ENCODE measurements around the gene PKP1.

Gene PKP1

DNA sequence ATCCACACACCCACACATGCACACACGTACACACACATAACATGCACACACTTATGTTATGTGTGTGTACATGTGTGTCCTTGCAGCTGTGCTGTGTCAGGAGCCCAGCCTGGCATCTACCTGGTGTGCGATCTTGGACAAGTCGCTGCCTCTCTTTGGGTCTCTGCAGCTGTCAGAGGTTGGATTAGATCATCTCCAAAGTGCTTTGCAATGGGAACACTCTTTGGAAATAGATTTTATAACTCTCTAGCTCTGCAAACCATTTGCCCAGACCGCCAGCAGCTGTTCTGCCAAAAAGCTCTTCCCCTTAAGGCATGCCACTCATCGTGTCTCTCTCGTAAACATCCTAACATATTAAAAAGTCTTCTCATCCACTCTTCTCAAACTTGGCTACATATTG lies 4.7 kb downstream of the PKP1 start:
- Histone ChIP-seq H3K4me2 (ENCODE audit: low read depth, low read length, poor library complexity, severe bottlenecking) (no peak overlapping the region), H3K9ac (ENCODE audit: low read length) (no peak overlapping the region), H3K27me3 (ENCODE audit: low read length) (no peaks in the 10 kb centered on the region), H3F3A (ENCODE audit: insufficient read depth) (no peaks in the 10 kb centered on the region), H3K4me3 (ENCODE audit: insufficient read depth, low read length, poor library complexity, severe bottlenecking) (no peak overlapping the region), H3K27ac (ENCODE audit: low read depth, low read length) (no peak overlapping the region), H3K9me3 (ENCODE audit: insufficient read depth, low read length) (no peaks in the 10 kb centered on the region), H2AFZ (ENCODE audit: low read depth, low read length, severe bottlenecking) (no peak overlapping the region), H3K79me2 (ENCODE audit: insufficient read depth, low read length) (no peaks in the 10 kb centered on the region), H3K9me2 (replicated peaks; ENCODE audit: insufficient read depth, low read length) (no peaks in the 10 kb centered on the region), H3K36me3 (ENCODE audit: low read length) (no peaks in the 10 kb centered on the region), H4K20me1 (ENCODE audit: low read depth, low read length) (no peaks in the 10 kb centered on the region)
- no peak for TF ChIP-seq EZH2phosphoT487 (conservative IDR thresholded peaks at IDR 0.05; ENCODE audit: low read length)
- TF ChIP-seq, protein P1, sequence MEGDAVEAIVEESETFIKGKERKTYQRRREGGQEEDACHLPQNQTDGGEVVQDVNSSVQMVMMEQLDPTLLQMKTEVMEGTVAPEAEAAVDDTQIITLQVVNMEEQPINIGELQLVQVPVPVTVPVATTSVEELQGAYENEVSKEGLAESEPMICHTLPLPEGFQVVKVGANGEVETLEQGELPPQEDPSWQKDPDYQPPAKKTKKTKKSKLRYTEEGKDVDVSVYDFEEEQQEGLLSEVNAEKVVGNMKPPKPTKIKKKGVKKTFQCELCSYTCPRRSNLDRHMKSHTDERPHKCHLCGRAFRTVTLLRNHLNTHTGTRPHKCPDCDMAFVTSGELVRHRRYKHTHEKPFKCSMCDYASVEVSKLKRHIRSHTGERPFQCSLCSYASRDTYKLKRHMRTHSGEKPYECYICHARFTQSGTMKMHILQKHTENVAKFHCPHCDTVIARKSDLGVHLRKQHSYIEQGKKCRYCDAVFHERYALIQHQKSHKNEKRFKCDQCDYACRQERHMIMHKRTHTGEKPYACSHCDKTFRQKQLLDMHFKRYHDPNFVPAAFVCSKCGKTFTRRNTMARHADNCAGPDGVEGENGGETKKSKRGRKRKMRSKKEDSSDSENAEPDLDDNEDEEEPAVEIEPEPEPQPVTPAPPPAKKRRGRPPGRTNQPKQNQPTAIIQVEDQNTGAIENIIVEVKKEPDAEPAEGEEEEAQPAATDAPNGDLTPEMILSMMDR (IDR thresholded peaks at IDR 0.05; ENCODE audit: insufficient read depth, low read length, poor library complexity, severe bottlenecking): no peak

DNA sequence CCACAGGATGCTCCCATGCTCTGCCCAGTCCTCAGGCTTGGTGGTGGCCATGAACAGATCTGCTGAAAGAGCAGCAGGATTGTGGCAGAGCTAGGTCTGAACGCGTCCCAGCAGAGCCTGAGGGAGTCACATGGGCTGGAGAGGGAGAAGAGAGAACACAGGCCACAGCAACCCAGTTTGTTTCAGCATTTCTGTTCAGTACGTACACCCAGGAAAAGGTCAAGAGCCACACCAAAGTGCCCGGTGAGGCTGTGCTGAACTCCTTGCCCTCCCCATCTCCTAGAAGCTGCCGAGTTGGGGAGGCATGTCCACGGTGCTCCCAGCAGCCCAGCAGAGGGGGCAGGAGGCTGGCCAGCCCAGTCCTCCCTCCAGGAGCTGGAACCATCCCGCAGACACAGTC lies 5.5 kb downstream of the PKP1 start:
- no peaks in the 10 kb centered on the region for H3F3A ChIP-seq (ENCODE audit: insufficient read depth)
- no peak overlapping the region for H2AFZ ChIP-seq (ENCODE audit: low read depth, low read length, severe bottlenecking)
- no peaks in the 10 kb centered on the region for H3K27me3 ChIP-seq (ENCODE audit: low read length)
- H3K9me3 ChIP-seq (ENCODE audit: insufficient read depth, low read length): no peaks in the 10 kb centered on the region
- H3K36me3 ChIP-seq (ENCODE audit: low read length): no peaks in the 10 kb centered on the region
- H3K27ac ChIP-seq (ENCODE audit: low read depth, low read length): no peak overlapping the region
- no peak overlapping the region for H3K4me2 ChIP-seq (ENCODE audit: low read depth, low read length, poor library complexity, severe bottlenecking)
- H3K9me2 ChIP-seq (replicated peaks; ENCODE audit: insufficient read depth, low read length): no peaks in the 10 kb centered on the region
- H3K79me2 ChIP-seq (ENCODE audit: insufficient read depth, low read length): no peaks in the 10 kb centered on the region
- H3K9ac ChIP-seq (ENCODE audit: low read length): no peak overlapping the region
- TF ChIP-seq EZH2phosphoT487 (conservative IDR thresholded peaks at IDR 0.05; ENCODE audit: low read length): no peak
- TF ChIP-seq, protein P1 (IDR thresholded peaks at IDR 0.05; ENCODE audit: insufficient read depth, low read length, poor library complexity, severe bottlenecking): no peak
- no peaks in the 10 kb centered on the region for H4K20me1 ChIP-seq (ENCODE audit: low read depth, low read length)
- no peak overlapping the region for H3K4me3 ChIP-seq (ENCODE audit: insufficient read depth, low read length, poor library complexity, severe bottlenecking)

DNA sequence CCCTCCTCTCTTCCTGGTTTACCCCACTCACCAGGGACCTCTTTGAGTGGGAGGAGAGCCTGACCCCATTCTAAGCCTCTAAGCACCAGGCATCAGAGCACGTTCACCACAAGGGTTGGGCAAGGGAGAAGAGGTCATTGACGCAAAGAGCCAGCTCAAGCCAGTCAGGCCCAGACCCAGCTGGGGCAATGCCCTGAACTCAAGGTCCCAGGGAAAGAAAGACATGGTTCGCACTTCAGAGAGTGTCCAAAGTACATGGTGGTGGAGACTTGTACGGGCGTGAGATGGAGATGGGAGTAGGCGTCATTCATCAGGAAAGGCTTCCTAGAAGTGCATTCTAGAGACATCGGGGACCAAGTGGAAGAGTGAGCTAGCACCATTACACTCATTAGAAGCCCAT lies 7.2 kb downstream of the PKP1 start:
- Histone ChIP-seq H3K9ac (ENCODE audit: low read length) (no peak overlapping the region), H3K4me2 (ENCODE audit: low read depth, low read length, poor library complexity, severe bottlenecking) (no peak overlapping the region), H3K79me2 (ENCODE audit: insufficient read depth, low read length) (no peaks in the 10 kb centered on the region), H3F3A (ENCODE audit: insufficient read depth) (no peaks in the 10 kb centered on the region), H4K20me1 (ENCODE audit: low read depth, low read length) (no peaks in the 10 kb centered on the region), H3K27me3 (ENCODE audit: low read length) (no peaks in the 10 kb centered on the region), H3K27ac (ENCODE audit: low read depth, low read length) (no peak overlapping the region), H2AFZ (ENCODE audit: low read depth, low read length, severe bottlenecking) (no peak overlapping the region), H3K36me3 (ENCODE audit: low read length) (no peaks in the 10 kb centered on the region), H3K9me2 (replicated peaks; ENCODE audit: insufficient read depth, low read length) (no peaks in the 10 kb centered on the region), H3K9me3 (ENCODE audit: insufficient read depth, low read length) (no peaks in the 10 kb centered on the region), H3K4me3 (ENCODE audit: insufficient read depth, low read length, poor library complexity, severe bottlenecking) (no peak overlapping the region)
- no peak for TF ChIP-seq EZH2phosphoT487 (conservative IDR thresholded peaks at IDR 0.05; ENCODE audit: low read length)
- TF ChIP-seq, protein P1 (IDR thresholded peaks at IDR 0.05; ENCODE audit: insufficient read depth, low read length, poor library complexity, severe bottlenecking): no peak
